GM19328 (cell line): ENCODE data around the gene DNAH10.

Experiments
- ATAC-seq: cut with Tn5 transposase; IDR thresholded peaks from one replicate; pipeline ENCODE4 v1.9.1; 2021; ENCODE audit warnings: mild to moderate bottlenecking, moderate library complexity; ENCODE audit not compliant: unreplicated experiment

Gene DNAH10

DNA sequence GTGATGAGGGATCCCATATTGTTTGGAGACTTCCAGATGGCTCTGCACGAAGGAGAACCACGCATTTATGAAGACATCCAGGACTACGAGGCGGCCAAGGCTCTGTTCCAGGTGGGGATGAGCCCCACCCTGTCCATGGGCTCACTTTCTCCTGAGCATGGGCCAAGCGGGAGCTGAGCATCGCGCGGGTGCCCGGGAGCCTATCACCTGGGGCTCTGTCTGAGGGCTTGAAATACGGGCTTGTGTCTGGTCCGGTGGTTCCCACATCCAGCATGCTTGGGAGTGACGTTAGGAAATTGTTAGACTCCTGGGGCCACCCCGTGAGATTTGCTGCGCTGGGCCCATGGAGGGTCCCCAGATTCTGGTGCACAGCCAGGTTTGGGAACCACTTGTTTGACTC lies 117.6 kb downstream of the DNAH10 start:
- ATAC-seq = no peak

DNA sequence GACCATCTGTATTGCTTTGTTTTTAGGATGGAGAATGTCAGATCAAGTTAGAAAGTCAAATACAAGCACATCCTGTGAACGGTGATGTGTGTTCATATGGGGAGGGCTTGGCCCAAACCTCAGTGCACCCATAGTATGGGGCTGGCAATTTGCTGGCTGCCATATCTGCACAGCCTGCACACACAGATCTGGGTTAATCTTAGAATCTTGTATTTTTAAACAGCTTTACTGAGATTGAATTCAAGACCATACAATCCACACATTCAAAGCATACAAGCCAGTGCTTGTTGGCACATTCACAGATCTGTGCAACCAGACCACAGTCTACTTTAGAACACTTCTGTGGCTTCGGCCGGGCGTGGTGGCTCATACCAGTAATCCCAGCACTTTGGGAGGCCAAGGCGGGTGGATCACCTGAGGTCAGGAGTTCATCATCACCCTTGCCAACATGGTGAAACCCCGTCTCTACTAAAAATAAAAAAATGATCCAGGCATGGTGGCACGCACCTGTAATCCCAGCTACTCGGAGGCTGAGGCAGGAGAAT lies 120.1 kb downstream of the DNAH10 start:
- no peak for ATAC-seq

DNA sequence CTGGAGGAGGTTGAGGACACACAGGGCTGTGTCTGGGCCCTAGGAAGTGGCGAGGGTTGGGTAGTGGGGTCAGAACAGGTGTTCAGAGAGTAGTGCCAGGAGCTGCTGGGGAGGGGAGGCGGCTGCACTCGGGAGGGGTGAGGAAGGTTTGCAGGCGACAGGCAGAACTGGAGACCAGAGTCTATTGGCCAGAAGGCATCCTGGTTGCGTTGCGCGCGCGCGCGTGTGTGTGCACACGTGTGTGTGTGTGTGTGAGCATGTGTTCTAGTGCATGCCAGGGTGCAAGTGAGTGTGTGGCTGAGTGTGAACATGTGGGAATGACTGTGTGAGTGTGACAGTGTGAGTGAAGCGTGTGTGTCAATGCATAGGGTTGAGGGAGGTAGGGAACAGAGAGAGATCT lies 124.2 kb downstream of the DNAH10 start:
- no peak for ATAC-seq

DNA sequence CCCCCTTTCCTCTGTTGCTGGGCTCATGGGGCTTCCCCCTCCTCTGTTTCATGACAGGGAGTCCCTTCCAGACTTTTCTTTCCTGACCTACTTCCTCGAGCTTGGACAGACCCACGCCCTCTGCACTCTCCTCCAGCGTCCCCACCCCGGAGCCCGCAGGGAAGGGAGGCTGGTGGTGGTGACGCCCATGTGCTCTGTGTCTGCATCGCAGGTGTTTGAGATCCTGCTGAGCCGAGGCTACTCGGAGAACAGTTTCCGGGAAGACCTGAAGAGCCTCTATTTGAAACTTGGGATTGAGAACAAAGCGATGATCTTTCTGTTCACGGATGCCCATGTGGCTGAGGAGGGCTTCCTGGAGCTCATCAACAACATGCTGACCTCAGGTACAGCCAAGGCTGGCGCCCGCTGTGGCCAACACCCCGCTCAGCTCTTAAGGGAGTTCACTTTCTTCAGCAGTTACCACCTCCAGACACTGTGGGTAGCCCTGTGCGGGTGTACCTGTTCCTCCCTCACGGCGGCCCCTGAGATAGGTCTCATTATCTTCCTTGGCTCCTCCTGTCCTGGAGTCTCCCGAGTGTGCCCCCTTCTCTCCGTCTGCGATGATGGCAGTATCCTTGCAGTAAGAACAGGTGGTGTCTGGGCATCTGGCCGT lies 125.0 kb downstream of the DNAH10 start:
- no peak for ATAC-seq

DNA sequence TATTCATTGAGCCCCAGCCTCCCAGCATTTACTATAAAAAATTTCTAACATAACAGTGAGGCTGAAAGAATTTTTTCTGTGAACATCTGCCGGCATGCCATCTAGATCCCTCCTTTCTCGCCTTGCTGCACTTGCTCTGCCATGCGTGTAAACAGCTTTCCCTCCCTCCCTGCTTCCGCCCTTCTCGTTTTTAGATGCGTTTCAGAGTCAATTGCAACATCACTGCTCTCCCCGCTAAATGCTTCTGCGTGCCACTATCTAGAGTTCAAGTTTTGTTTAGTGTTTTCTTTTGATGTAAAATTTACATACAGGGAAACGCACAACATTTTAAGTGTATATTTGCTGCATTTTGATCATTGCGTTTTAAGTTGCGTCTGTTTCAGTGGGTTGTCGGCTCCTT lies 126.9 kb downstream of the DNAH10 start:
- ATAC-seq = no peak

DNA sequence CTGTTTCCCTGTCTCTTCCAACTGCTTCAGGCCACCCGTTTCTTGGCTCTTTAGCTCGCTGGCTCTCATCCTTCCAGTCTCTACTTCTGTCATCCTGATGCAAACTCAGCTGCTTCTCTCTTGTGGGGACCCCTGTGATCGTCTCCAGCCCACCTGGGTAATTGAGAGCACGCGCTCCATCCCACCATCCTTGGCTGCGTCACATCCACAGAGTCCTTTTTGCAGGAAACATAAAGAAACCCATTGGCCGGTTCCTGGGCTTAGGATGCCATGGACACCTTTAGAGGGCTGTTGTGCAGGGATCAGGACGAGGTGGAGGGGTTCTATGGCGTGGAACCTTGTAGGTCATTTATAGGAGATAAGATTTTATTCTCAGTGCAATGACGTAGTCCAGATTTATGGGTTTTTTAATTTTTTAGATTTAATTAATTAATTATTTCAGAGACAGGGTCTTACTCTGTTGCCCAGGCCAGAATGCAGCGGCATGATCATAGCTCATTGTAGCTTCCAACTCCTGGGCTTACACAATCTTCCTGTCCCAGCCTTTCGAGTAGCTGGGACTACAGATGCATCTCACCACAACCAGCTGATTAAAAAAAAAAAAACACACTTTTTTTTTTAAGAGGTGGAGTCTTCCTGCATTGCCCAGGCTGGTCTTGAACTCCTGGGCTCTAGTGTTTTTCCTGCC lies 127.9 kb downstream of the DNAH10 start:
- ATAC-seq = no peak

DNA sequence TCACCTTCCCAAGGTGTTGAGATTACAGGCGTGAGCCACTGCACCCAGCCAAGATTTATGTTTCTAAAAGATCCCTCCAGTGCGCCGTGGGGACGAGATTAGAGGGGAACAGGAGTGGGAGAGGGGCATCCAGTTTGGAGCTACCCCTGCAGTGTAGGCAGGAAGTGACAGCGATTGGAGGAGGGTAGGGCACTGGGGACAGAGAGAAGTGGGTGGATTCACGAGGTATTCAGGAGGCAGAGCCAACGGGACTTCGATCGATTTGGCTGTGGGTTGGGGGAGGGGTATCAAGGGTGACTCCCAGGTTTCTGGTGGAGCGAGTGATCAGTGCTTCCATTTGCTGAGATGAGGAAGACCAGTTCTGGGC lies 128.4 kb downstream of the DNAH10 start:
- no peak for ATAC-seq

DNA sequence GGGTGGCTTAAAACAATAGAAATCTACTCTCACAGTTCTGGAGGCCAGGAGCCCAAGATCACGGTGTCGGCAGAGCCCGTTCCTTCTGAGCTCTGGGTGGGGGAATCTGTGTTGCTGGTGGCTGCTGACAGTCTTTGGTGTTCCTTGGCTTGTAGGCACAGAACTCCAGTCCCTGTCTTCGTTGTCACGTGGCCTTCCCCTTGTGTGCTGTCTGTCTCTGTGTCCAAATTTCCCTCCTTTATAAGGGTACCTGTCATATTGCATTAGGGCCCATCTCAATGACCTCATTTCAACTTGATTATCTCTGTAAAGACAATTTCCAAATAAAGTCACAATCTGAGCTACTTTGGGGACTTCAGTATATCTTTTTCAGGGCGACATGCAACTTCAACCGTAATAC lies 128.9 kb downstream of the DNAH10 start:
- ATAC-seq = no peak

DNA sequence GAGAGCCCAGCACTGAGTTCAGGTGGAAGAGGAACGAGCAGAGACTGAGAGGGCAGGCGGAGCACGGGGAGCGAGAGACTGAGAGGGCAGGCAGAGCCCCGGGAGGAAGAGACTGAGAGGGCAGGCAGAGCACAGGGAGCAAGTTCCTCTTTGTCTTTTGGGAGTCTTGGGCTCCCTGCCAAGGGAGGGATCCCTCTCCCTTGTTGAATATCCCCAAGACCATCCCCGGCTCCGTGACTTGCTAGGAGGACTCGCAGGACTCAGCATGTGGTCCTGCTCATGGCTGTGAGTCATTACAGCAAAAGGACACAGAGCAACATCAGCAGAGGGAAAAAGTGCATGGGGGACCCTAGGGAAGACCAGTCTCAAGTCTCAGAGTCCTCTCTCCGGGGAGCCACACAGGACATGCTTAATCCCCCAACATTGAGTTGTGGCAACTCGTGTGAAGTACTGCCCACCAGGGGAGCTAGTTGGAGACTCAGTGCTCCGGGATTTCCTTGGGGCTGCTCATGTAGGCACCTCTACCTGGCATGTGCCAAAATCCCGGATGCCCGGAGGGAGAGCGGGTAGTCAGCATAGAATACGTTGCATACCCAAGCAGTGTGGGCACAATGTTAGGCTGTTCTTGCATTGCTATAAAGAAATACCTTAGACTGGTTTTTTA lies 129.5 kb downstream of the DNAH10 start:
- no peak for ATAC-seq

DNA sequence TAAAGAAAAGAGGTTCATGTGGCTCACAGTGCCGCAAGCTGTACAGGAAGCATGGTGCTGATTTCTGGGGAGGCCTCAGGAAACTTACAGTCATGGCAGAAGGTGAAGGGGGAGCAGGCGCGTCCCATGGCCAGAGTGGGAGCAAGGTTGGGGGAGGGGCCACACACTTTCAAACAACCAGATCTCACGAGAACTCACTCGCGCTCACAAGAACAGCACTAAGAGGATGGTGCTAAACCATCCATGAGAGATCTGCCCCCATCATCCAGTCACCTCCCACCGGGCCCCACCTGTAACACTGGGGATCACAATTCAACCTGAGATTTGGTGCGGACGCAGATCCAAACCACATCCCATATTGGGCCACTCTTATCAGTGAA lies 130.1 kb downstream of the DNAH10 start:
- no peak for ATAC-seq

DNA sequence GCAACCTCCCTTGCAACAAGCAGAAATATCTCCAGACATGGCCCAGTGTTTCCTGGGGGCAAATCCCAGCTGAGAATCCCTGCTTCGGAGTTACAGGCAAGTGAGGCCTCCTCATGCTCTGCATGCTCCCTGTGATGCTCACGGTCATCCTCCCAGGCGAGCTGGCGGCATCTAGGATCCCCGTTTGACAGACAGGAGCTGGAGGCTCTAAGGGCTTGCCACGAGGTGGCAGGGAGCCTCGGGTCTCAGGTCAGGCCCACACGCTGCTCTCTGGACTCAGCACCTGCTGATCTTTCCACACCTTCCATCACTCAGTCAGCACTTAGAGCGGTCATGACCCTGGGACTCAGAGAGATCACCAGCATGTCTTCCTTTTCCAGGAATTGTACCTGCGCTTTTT lies 130.8 kb downstream of the DNAH10 start:
- no peak for ATAC-seq

DNA sequence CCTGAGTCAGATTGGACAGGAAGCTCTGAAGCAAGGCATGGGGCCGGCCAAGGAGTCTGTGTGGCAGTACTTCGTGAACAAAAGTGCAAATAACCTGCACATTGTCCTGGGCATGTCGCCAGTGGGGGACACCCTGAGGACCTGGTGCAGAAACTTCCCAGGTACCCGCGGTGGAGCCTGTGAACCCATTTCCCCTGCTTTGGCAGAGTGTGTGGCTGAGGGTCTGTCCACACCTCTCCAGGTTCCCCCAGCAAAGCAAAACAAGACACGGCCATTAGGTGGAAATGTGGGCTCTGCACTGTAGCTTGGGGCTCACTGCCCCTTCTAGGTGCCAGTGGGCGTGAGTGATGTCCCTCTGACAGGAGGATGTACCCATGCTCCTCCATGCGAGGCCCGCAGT lies 131.2 kb downstream of the DNAH10 start:
- ATAC-seq = no peak

DNA sequence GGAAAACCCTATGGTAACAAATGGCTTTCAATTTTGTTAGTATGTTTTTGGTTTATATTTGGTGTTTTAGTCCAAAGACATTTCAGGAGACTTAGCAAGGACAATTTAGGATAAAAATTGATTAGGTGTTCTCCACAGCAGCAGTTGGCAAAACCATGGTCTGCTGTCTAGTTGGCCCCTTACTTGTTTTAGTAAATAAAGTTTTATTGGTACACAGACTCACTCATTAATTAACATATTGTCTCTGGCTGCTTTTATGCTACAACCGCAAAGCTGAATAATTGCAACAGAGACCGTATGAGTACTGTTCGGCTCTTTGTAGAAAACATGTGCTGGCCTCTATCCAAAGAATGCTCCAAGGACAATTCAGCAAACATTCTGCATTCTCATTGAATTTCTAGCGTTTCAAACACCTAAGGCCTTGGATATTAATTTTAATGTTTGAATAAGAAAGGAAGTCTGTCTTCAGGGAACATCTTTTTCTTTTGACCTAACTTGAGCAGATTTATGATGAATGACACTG lies 132.8 kb downstream of the DNAH10 start:
- ATAC-seq = no peak

DNA sequence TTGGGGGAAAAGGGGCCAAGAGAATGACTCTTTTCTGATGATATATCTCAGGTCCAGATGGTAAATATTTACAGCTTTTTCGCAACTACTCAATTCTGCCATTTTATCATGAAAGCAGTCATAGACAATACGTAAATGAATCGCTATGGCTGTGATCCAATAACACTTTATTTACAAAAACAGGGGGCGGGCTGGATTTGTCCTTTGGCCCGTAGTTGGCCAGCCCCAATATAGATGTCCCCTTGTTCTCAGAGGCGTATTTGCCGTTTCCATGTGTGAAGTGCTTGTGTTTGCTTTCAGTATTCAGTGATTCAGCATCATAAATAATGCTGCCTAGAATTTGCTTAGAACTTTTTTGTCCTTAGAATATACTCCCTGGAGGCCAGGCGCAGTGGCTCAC lies 133.3 kb downstream of the DNAH10 start:
- no peak for ATAC-seq

DNA sequence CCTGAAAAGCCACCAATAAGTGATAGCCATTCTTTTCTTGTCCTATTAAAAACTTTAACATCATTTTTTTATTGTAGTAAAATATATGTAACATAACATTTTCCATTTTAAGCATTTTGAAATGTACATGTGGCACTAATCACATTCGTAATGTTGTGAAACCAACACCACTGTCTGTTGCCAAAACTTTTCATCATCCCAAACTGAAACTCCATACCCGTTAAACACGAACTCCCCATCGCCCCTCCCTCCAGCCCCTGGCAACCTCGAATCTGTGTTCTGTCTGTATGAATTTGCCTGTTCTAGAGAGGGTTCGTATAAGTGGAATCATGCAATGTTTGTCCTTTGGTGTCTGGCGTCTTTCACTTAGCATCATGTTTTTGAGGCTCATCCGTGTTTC lies 134.7 kb downstream of the DNAH10 start:
- no peak for ATAC-seq

DNA sequence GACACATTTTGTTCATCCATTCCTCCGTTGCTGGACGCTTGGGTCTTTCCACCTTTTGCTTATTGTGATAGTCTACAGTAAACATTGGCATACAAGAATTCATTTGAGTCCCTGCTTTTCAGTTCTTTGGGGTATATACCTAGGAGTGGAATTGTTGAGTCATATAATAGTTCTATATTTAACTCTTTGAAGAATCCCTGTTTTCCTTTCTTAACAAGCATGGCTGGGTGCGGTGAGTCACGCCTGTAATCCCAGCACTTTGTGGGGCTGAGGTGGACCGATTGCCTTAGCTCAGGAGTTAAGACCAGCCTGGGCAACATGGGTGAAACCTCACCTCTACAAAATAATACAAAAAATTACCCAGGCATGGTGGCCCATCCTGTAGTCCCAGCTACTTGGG lies 135.1 kb downstream of the DNAH10 start:
- ATAC-seq = no peak

DNA sequence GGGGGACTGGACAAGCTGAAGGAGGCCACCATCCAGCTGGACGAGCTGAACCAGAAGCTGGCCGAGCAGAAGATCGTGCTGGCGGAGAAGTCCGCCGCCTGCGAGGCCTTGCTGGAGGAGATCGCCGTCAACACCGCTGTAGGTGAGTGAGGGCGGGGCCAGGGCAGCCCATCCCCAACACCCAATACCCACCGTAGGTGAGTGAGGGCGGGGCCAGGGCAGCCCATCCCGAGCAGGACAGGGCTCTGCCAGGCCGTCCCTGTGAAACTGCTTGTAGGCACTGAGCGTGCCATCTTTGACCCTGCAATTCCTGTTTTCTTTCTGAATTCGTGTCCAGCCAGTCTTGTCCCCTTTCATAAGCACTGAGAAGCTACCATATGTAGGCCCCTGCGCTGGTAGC lies 136.6 kb downstream of the DNAH10 start:
- ATAC-seq = no peak

DNA sequence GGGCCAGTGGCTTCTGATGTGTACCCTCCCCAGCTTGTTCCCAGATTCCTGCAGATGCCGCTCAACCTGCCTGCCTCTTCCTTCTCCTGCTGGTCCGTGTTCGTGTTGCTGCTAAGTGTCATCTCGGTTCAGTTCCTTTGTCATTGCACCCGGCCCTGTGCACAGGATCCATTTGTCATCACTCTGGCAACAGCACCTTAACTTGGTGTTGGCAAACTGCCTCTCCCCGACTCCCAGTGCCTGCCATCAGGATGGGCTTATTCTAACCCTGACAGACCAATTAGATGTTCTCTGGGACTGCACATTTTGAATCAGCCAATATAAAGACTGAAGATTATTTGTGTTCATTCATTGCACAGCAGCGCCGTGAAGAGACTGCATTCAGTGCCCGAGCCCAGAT lies 137.3 kb downstream of the DNAH10 start:
- ATAC-seq = no peak

DNA sequence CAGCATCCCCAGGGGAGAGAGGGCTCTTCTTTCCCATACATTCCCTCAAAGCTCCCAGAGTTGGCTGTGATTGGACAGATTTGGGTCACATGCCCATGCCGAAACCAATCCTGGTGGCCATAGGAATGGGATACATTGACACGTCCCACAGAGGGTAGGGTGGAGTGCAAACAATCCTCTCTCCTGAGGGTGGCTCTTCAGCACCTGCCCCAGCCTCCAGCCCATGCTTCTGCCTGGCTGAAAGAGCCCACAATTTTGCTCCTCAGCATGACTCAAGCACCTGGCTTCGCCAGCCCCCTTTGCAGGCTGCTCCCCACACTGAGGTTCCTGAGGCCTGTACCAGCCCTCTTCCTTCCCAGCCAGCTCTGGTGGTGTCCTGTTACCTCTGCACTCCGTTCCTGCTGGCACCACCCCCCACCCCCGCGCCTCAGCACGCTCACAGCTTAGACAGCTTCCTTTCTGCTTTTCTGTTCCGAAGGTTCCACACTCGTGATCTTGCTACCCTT lies 138.8 kb downstream of the DNAH10 start:
- no peak for ATAC-seq

DNA sequence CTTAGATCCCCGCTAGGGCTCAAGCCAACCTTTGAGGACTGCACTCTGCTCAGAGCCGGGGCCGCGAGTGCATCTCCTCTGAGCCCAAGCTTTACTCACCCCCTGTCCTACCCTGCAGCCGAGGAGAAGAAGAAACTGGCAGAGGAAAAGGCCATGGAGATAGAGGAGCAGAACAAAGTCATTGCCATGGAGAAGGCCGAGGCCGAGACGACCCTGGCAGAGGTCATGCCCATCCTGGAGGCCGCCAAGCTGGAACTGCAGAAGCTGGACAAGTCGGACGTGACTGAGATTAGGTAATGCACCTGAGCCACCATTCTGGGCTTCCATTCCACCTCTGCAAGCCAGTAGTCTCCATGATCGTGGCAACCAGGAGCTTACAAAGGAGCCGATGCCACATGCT lies 140.7 kb downstream of the DNAH10 start:
- no peak for ATAC-seq

DNA sequence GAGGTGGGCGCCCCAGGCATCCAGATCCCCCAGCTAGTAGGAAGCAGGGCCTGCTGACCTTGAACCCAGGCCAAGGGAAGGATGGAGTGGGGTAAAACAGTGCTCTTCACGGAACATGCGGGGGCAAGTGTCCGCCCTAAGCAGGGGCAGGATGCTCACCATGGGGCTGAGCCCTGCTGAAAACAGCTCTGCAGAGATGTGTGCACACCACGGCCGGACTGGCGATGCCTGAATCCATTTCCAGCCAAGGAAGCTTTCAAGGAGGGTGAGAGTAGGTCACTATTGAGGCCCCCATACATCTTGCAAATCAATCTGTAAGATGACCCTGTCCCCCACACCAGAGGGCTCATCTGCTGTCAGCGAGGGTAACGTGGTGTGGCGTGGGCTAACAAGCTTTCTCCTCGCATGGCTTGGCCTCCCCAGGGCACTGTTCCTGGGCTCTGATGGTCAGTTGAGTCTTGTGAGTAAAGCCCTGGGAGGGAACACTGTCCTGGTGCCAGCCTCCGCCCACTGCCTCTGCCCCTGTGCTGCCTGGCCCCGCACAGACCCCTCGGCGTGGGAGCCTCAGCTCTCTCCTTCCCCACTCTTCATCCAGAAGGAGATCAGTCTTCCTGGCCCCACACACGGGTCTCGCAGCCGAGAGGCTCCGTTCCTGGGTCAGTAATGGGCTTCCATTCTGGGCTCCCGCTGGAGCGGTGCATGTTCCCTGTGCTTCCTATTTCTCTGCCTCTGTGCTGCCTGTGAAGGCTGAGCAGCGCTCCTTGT lies 141.4 kb downstream of the DNAH10 start:
- no peak for ATAC-seq
